Heart left ventricle (tissue), 16 donors: Measurements from ENCODE around the gene HSPA1L. TPM values are rescaled to one million over a fixed set of nuclear protein-coding genes. Genes with fewer than 3 reads are reported as not detected.

Experiments used
- ATAC-seq, 4 donors: fragments of 200-7000 bp; cut with Tn5 transposase; one replicate each; pipeline ENCODE4 v1.9.1; 2020 to 2022; ENCODE audit warnings: moderate library complexity in 4 of 4, mild to moderate bottlenecking in 3 of 4, moderate number of reproducible peaks in 1 of 4
- DNase-seq, 5 donors: peaks; one replicate each; pipeline ENCODE4 v3.0.0-alpha.2; 2020
- H3K27ac ChIP-seq, 12 donors: fragments of 200-600 bp; sonication (generic) in 4 of 12; one replicate each; pipeline versions ENCODE4 v1.5.0 to v1.8.0; 2016 to 2022; ENCODE audit warnings: mild to moderate bottlenecking in 2 of 12
- H3K27me3 ChIP-seq, 9 donors: fragments of 200-600 bp; sonication (generic) in 2 of 9; one replicate each; pipeline versions ENCODE4 v1.5.1 to v1.8.0; 2016 to 2022; ENCODE audit warnings: mild to moderate bottlenecking in 3 of 9
- H3K36me3 ChIP-seq, 9 donors: fragments of 200-600 bp; sonication (generic) in 2 of 9; one replicate each; pipeline versions ENCODE4 v1.5.0 to v1.8.0; 2018 to 2022; ENCODE audit warnings: mild to moderate bottlenecking in 2 of 9
- H3K4me1 ChIP-seq, 12 donors: fragments of 200-600 bp; sonication (generic) in 4 of 12; one replicate each; pipeline versions ENCODE4 v1.5.0 to v1.8.0; 2016 to 2022; ENCODE audit warnings: mild to moderate bottlenecking in 3 of 12
- H3K4me3 ChIP-seq, 12 donors: fragments of 200-600 bp; sonication (generic) in 4 of 12; one replicate each; pipeline versions ENCODE4 v1.5.0 to v1.8.0; 2017 to 2022; ENCODE audit warnings: mild to moderate bottlenecking in 9 of 12, moderate library complexity in 4 of 12
- H3K9me3 ChIP-seq, 12 donors: fragments of 200-600 bp; sonication (generic) in 4 of 12; one replicate each; pipeline versions ENCODE4 v1.5.0 to v1.8.0; 2016 to 2022; ENCODE audit warnings: mild to moderate bottlenecking in 1 of 12
- CTCF ChIP-seq, 12 donors: fragments of 200-600 bp; sonication (generic) in 4 of 12; IDR thresholded peaks; one replicate each; pipeline versions ENCODE4 v1.5.0 to v1.8.0; 2018 to 2022; ENCODE audit warnings: antibody characterized with exemption in 12 of 12, mild to moderate bottlenecking in 5 of 12
- POLR2A ChIP-seq, 2 donors: fragments of 450-650 bp; IDR thresholded peaks; one replicate each; pipeline ENCODE4 v1.6.1; 2017; ENCODE audit warnings: antibody characterized with exemption in 2 of 2, mild to moderate bottlenecking in 2 of 2, moderate library complexity in 2 of 2
- WGBS, 4 donors: extraction: QIAGEN DNeasy Blood & Tissue Kit in 2 of 4; methylation state at CpG; one replicate each; pipeline versions ENCODE4 v1.1.5 to v1.1.7; 2013 to 2018; 5-methylcytosine and 5-hydroxymethylcytosine counted together
- intact Hi-C, 10 donors: fragments of 100-400 bp; cut with DNase I; formaldehyde crosslinking; loops; one replicate each; pipeline versions ENCODE4 v1.11.1 to v1.14.2; 2022
- polyA plus RNA-seq, 2 donors: library from polyadenylated mRNA; stranded (reverse); fragments of 200-250 nt; gene quantifications; one replicate each; pipeline ENCODE4 v1.2.3, GENCODE V29; 2013
- total RNA-seq, 9 donors: library from RNA; depleted of rRNA in 2 of 9; stranded (reverse); fragments of >200 nt in 2 of 9; fragmentation: NEBNext Ultra II Directional in 3 of 9; extraction: Animal tissue kit (Norgen Biotek cat#: 25700) in 3 of 9; gene quantifications; one replicate each; pipeline versions ENCODE4 v1.1.0 to v1.2.4, GENCODE V29; 2016 to 2023
- donor health status: ischemic (EF 13 %, LVEDD 7.1; RV severe dilation, severe dysfunction).
- donor health status: healthy with polysubstance abuse.
- donor health status: DM: no; HTN: yes; CAD: no.
- donor health status: DM: no; HTN: no; CAD: no.
- donor health status: ischemic (EF 25% LVEDD 6.9; RV normal size, moderate dysfunction).
- donor health status: ischemic (EF 25% LVEDD 5.7; RV mildly dilated, moderate dysfunction).
- donor health status: healthy.
- donor health status: DM: yes; HTN: yes; CAD: no.
- donor health status: ischemic (EF 35%, LVEDD 5.7; RV mildly dilated, moderate dysfunction).
- donor health status: nonischemic (EF 11% LVEDD 7.7; RV severe dilation, severe dysfunction).
- donor health status: DM: yes; HTN: yes; CAD: no.
- donor health status: PGD.
- donor health status: ischemic (EF 29% LVEDD 5.4; RV normal size, mild dysfunction).
- donor health status: nonischemic (EF 23%, LVEDD 6.1; RV moderate dilation, normal function).

Gene HSPA1L
- total and polyA plus RNA-seq, 11 donors = 0.95 to 3.6 (median 1.8) TPM

DNA sequence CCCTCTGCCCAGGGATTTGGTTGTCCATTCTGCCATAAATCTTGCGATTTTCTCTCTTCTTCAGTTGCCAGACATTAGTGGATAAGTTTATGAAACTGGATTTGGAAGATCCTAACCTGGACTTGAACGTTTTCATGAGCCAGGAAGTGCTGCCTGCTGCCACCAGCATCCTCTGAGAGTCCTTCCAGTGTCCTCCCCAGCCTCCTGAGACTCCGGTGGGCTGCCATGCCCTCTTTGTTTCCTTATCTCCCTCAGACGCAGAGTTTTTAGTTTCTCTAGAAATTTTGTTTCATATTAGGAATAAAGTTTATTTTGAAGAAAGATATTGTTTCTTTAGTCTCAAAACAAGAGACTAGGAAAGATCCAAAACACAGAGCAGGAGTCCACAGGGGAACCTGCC is 52.7 kb downstream of the HSPA1L start, which contains the start of gene SAPCD1:
SAPCD1 (plus strand) TSS at position 301 of the 400 bp plus-strand sequence. CDS start 399 bp downstream, outside the sequence.
- intact Hi-C loops = loop anchor here in 3 of 10 donors (5.0 to 10.0 kb wide), 3 partner anchors 35 to 80 kb away; partner anchors contain the start of genes LY6G5C (in 2 of the 3) and DDAH2 (in 1 of the 3)
- no peak for TF ChIP-seq CTCF (IDR thresholded peaks at IDR 0.05)
- H3K36me3 ChIP-seq = peaks cover 0 to 29% (median 0%) of the 10 kb centered on the region in 9 donors
- peaks cover 0 to 21% (median 5%) of the 10 kb centered on the region in 12 donors for H3K4me1 ChIP-seq
- H3K27me3 ChIP-seq = no peaks in the 10 kb centered on the region
- WGBS, 4 donors = 74 to 81% (median 77%) methylated on average over 4 of the region's 4 CpGs
- ATAC-seq (no peak), DNase-seq (no peak)
- H3K4me3 ChIP-seq = no peak within 1 kb of the TSS
- peak within 1 kb of the TSS in 1 of 12 donors; percentile 47 for H3K27ac ChIP-seq
- H3K9me3 ChIP-seq = no peaks in the 10 kb centered on the region

DNA sequence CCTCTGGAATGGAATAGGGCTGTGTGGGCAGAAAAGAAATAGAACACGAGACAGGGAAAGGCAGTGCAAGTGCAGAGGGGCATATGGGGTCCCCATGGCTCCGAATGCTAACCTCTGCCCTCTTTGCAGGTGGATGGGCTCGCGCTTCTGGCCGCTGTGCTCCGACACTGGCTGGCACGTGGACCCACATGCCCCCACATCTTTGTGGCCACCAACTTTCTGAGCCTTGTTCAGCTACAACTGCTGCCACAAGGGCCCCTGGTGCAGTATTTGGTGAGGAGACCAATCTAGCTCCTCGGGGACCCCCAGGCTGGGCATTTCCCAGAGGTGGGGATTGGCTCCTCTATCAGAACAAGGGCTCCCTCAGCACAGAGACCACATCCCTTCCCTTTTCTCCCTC is 53.7 kb downstream of the HSPA1L start:
- Histone ChIP-seq H3K4me3 (no peak overlapping the region), H3K4me1 (peaks cover 0 to 19% (median 3%) of the 10 kb centered on the region in 12 donors), H3K9me3 (no peaks in the 10 kb centered on the region), H3K27me3 (no peaks in the 10 kb centered on the region), H3K27ac (no peak overlapping the region), H3K36me3 (peaks cover 0 to 29% (median 0%) of the 10 kb centered on the region in 9 donors)
- no peak for TF ChIP-seq CTCF (IDR thresholded peaks at IDR 0.05)
- no peak for TF ChIP-seq POLR2A (IDR thresholded peaks at IDR 0.05)
- DNase-seq = no peak
- 91 to 99% (median 97%) methylated on average over 8 of the region's 8 CpGs for WGBS, 4 donors
- intact Hi-C loops = loop anchor here in 3 of 10 donors (5.0 to 10.0 kb wide), 3 partner anchors 34 to 79 kb away; partner anchors contain the start of genes LY6G5C (in 2 of the 3) and DDAH2 (in 1 of the 3)
- ATAC-seq = no peak

- H3K27ac ChIP-seq = no peak overlapping the region
- H3K9me3 ChIP-seq = no peaks in the 10 kb centered on the region
- ATAC-seq (no peak), DNase-seq (no peak)
- H3K36me3 ChIP-seq = peaks cover 0 to 29% (median 0%) of the 10 kb centered on the region in 9 donors
- peaks cover 0 to 14% (median 2%) of the 10 kb centered on the region in 12 donors for H3K4me1 ChIP-seq
- no peaks in the 10 kb centered on the region for H3K27me3 ChIP-seq
- intact Hi-C loops = loop anchor here in 3 of 10 donors (5.0 to 10.0 kb wide), 3 partner anchors 33 to 78 kb away; partner anchors contain the start of genes LY6G5C (in 2 of the 3) and DDAH2 (in 1 of the 3)
- TF ChIP-seq POLR2A (IDR thresholded peaks at IDR 0.05) = no peak
- TF ChIP-seq CTCF (IDR thresholded peaks at IDR 0.05) = no peak
- WGBS, 4 donors = 89 to 97% (median 93%) methylated on average over 5 of the region's 5 CpGs
- H3K4me3 ChIP-seq = no peak overlapping the region
Observed at GRCh38 chr6:31760790-31761189, 54.3 kb downstream of the HSPA1L start.

Other genes starting within 250 kb of the HSPA1L start
Only the 30 nearest of the 40 such genes appear.
- gene BAG6, start 162.6 kb downstream of the HSPA1L start, total RNA-seq = 100 to 1,000 TPM; 265 to 499 (median 284) TPM
- 100 to 1,000 TPM; 307 to 378 TPM for gene BAG6, start 162.6 kb downstream of the HSPA1L start, polyA plus RNA-seq
- 1 to 10 TPM in 8 of 9 donors, under 1 TPM in 1; 0.54 to 4.3 (median 1.7) TPM for gene APOM, start 159.4 kb downstream of the HSPA1L start, total RNA-seq
- gene APOM, start 159.4 kb downstream of the HSPA1L start, polyA plus RNA-seq = 1 to 10 TPM; 2.4 to 6.6 TPM
- gene C6orf47, start 154.5 kb downstream of the HSPA1L start, total RNA-seq = 10 to 100 TPM; 16.5 to 23.8 (median 20.0) TPM
- 10 to 100 TPM; 19.4 to 30.9 TPM for gene C6orf47, start 154.5 kb downstream of the HSPA1L start, polyA plus RNA-seq
- 10 to 100 TPM; 15.9 to 29.8 (median 19.5) TPM for gene GPANK1, start 150.3 kb downstream of the HSPA1L start, total RNA-seq
- 10 to 100 TPM; 19.5 to 24.5 TPM for gene GPANK1, start 150.3 kb downstream of the HSPA1L start, polyA plus RNA-seq
- 100 to 1,000 TPM; 111 to 323 (median 116) TPM for gene CSNK2B, start 149.2 kb downstream of the HSPA1L start, total RNA-seq
- 100 to 1,000 TPM; 124 to 203 TPM for gene CSNK2B, start 149.2 kb downstream of the HSPA1L start, polyA plus RNA-seq
- 10 to 100 TPM in 1 of 9 donors, 1 to 10 TPM in 8; 1.4 to 12.0 (median 4.6) TPM for gene LY6G5B, start 145.3 kb downstream of the HSPA1L start, total RNA-seq
- 1 to 10 TPM; 2.1 to 5.3 TPM for gene LY6G5B, start 145.3 kb downstream of the HSPA1L start, polyA plus RNA-seq
- gene LY6G5C, start 134.2 kb downstream of the HSPA1L start, total RNA-seq = 1 to 10 TPM; 1.3 to 3.1 (median 2.2) TPM
- gene LY6G5C, start 134.2 kb downstream of the HSPA1L start, polyA plus RNA-seq = 1 to 10 TPM; 1.4 to 3.0 TPM
- gene ABHD16A, start 112.0 kb downstream of the HSPA1L start, total RNA-seq = 10 to 100 TPM; 24.2 to 54.7 (median 27.4) TPM
- gene ABHD16A, start 112.0 kb downstream of the HSPA1L start, polyA plus RNA-seq = 10 to 100 TPM; 16.5 to 47.8 TPM
- gene LY6G6F, start 108.4 kb downstream of the HSPA1L start, total RNA-seq = not detected
- not detected for gene LY6G6F, start 108.4 kb downstream of the HSPA1L start, polyA plus RNA-seq
- under 1 TPM in 1 of 9 donors, not detected in 8; 0.75 TPM for gene LY6G6D, start 99.9 kb downstream of the HSPA1L start, total RNA-seq
- gene LY6G6D, start 99.9 kb downstream of the HSPA1L start, polyA plus RNA-seq = not detected
- under 1 TPM in 1 of 9 donors, not detected in 8; 0.27 TPM for gene LY6G6C, start 93.5 kb downstream of the HSPA1L start, total RNA-seq
- not detected for gene LY6G6C, start 93.5 kb downstream of the HSPA1L start, polyA plus RNA-seq
- under 1 TPM in 7 of 9 donors, not detected in 2; 0.19 to 1.00 (median 0.42) TPM for gene MPIG6B, start 91.9 kb downstream of the HSPA1L start, total RNA-seq
- gene MPIG6B, start 91.9 kb downstream of the HSPA1L start, polyA plus RNA-seq = under 1 TPM; 0.17 to 0.23 TPM
- gene DDAH2, start 86.0 kb downstream of the HSPA1L start, total RNA-seq = 10 to 100 TPM; 42.3 to 69.7 (median 53.2) TPM
- 10 to 100 TPM; 62.1 to 80.5 TPM for gene DDAH2, start 86.0 kb downstream of the HSPA1L start, polyA plus RNA-seq
- 100 to 1,000 TPM in 6 of 9 donors, 10 to 100 TPM in 3; 72.5 to 310 (median 124) TPM for gene CLIC1, start 78.8 kb downstream of the HSPA1L start, total RNA-seq
- 100 to 1,000 TPM in 1 of 2 donors, 10 to 100 TPM in 1; 68.0 to 392 TPM for gene CLIC1, start 78.8 kb downstream of the HSPA1L start, polyA plus RNA-seq
- gene MSH5, start 75.3 kb downstream of the HSPA1L start, total RNA-seq = 1 to 10 TPM in 7 of 9 donors, under 1 TPM in 2; 0.44 to 8.4 (median 1.9) TPM
- gene MSH5, start 75.3 kb downstream of the HSPA1L start, polyA plus RNA-seq = 1 to 10 TPM; 1.0 to 2.3 TPM
- 1 to 10 TPM in 1 of 9 donors, under 1 TPM in 2, not detected in 6; 0.73 to 1.5 (median 0.76) TPM for gene SAPCD1, start 52.6 kb downstream of the HSPA1L start, total RNA-seq
- gene SAPCD1, start 52.6 kb downstream of the HSPA1L start, polyA plus RNA-seq = under 1 TPM; 0.35 to 0.50 TPM
- gene VWA7, start 38.0 kb downstream of the HSPA1L start, total RNA-seq = 10 to 100 TPM in 7 of 9 donors, 1 to 10 TPM in 2; 8.0 to 25.8 (median 16.1) TPM
- 1 to 10 TPM; 4.0 to 6.2 TPM for gene VWA7, start 38.0 kb downstream of the HSPA1L start, polyA plus RNA-seq
- gene VARS1, start 19.5 kb downstream of the HSPA1L start, total RNA-seq = 10 to 100 TPM; 18.6 to 61.8 (median 26.1) TPM
- gene VARS1, start 19.5 kb downstream of the HSPA1L start, polyA plus RNA-seq = 10 to 100 TPM; 21.9 to 54.6 TPM
- 10 to 100 TPM; 22.9 to 37.4 (median 25.9) TPM for gene LSM2, start 8.3 kb downstream of the HSPA1L start, total RNA-seq
- 10 to 100 TPM; 27.5 to 64.7 TPM for gene LSM2, start 8.3 kb downstream of the HSPA1L start, polyA plus RNA-seq
- 100 to 1,000 TPM; 169 to 412 (median 197) TPM for gene HSPA1A, start 260 bp upstream of the HSPA1L start, total RNA-seq
- gene HSPA1A, start 260 bp upstream of the HSPA1L start, polyA plus RNA-seq = 100 to 1,000 TPM; 157 to 179 TPM
- 100 to 1,000 TPM; 120 to 306 (median 146) TPM for gene HSPA1B, start 12.5 kb upstream of the HSPA1L start, total RNA-seq
- gene HSPA1B, start 12.5 kb upstream of the HSPA1L start, polyA plus RNA-seq = 100 to 1,000 TPM in 1 of 2 donors, 10 to 100 TPM in 1; 35.2 to 149 TPM
- gene NEU1, start 47.5 kb upstream of the HSPA1L start, total RNA-seq = 10 to 100 TPM; 18.7 to 39.5 (median 27.6) TPM
- 10 to 100 TPM; 19.1 to 63.1 TPM for gene NEU1, start 47.5 kb upstream of the HSPA1L start, polyA plus RNA-seq
- not detected for gene SLC44A4, start 63.7 kb upstream of the HSPA1L start, total RNA-seq
- under 1 TPM in 1 of 2 donors, not detected in 1; 0.07 TPM for gene SLC44A4, start 63.7 kb upstream of the HSPA1L start, polyA plus RNA-seq
- 10 to 100 TPM in 8 of 9 donors, 1 to 10 TPM in 1; 9.0 to 22.1 (median 14.8) TPM for gene EHMT2, start 82.4 kb upstream of the HSPA1L start, total RNA-seq
- 10 to 100 TPM; 12.9 to 15.2 TPM for gene EHMT2, start 82.4 kb upstream of the HSPA1L start, polyA plus RNA-seq
- gene ZBTB12, start 86.8 kb upstream of the HSPA1L start, total RNA-seq = 1 to 10 TPM in 8 of 9 donors, under 1 TPM in 1; 0.99 to 4.3 (median 2.3) TPM
- 1 to 10 TPM; 2.2 to 2.8 TPM for gene ZBTB12, start 86.8 kb upstream of the HSPA1L start, polyA plus RNA-seq
- 100 to 1,000 TPM in 1 of 9 donors, 10 to 100 TPM in 1, 1 to 10 TPM in 6, under 1 TPM in 1; 0.69 to 103 (median 5.3) TPM for gene C2, start 112.4 kb upstream of the HSPA1L start, total RNA-seq
- 1 to 10 TPM; 1.0 to 1.3 TPM for gene C2, start 112.4 kb upstream of the HSPA1L start, polyA plus RNA-seq
- 100 to 1,000 TPM in 1 of 9 donors, 10 to 100 TPM in 1, 1 to 10 TPM in 7; 3.0 to 151 (median 5.3) TPM for gene CFB, start 130.8 kb upstream of the HSPA1L start, total RNA-seq
- 1 to 10 TPM; 3.7 to 5.4 TPM for gene CFB, start 130.8 kb upstream of the HSPA1L start, polyA plus RNA-seq
- 10 to 100 TPM; 37.2 to 82.0 (median 46.4) TPM for gene NELFE, start 143.7 kb upstream of the HSPA1L start, total RNA-seq
- gene NELFE, start 143.7 kb upstream of the HSPA1L start, polyA plus RNA-seq = 10 to 100 TPM; 35.4 to 82.0 TPM
- 10 to 100 TPM; 24.5 to 51.8 (median 36.4) TPM for gene SKIC2, start 143.9 kb upstream of the HSPA1L start, total RNA-seq
- 10 to 100 TPM; 29.3 to 35.1 TPM for gene SKIC2, start 143.9 kb upstream of the HSPA1L start, polyA plus RNA-seq
- gene DXO, start 156.9 kb upstream of the HSPA1L start, total RNA-seq = 10 to 100 TPM in 8 of 9 donors, 1 to 10 TPM in 1; 9.4 to 17.8 (median 12.8) TPM
- 10 to 100 TPM; 11.3 to 14.3 TPM for gene DXO, start 156.9 kb upstream of the HSPA1L start, polyA plus RNA-seq